ENCODE data around the gene EFCAB7.

The EFCAB7 gene

GRCh38 chr1:63601912-63602311, 78.6 kb downstream of the EFCAB7 start:
- no peak for DNase-seq (ENCODE audit: low read depth)

GRCh38 chr1:63602629-63603028, 79.3 kb downstream of the EFCAB7 start:
- DNase-seq (ENCODE audit: low read depth): no peak

- no peak for DNase-seq (ENCODE audit: low read depth)
Observed at GRCh38 chr1:63603810-63604209, 80.5 kb downstream of the EFCAB7 start.

GRCh38 chr1:63607322-63607721, 84.0 kb downstream of the EFCAB7 start:
- DNase-seq (ENCODE audit: low read depth): no peak

- no peak for DNase-seq (ENCODE audit: low read depth)
Observed at GRCh38 chr1:63611231-63611630, 87.9 kb downstream of the EFCAB7 start.

GRCh38 chr1:63612564-63612963, 89.2 kb downstream of the EFCAB7 start:
- DNase-seq (ENCODE audit: low read depth): no peak

- no peak for DNase-seq (ENCODE audit: low read depth)
Observed at GRCh38 chr1:63612971-63613370, 89.6 kb downstream of the EFCAB7 start.

GRCh38 chr1:63615768-63616420, 92.6 kb downstream of the EFCAB7 start:
- DNase-seq (ENCODE audit: low read depth): peak; percentile 3

- DNase-seq (ENCODE audit: low read depth): no peak
Observed at GRCh38 chr1:63617450-63617849, 94.1 kb downstream of the EFCAB7 start.

- no peak for DNase-seq (ENCODE audit: low read depth)
Observed at GRCh38 chr1:63618011-63618410, 94.7 kb downstream of the EFCAB7 start.

- no peak for DNase-seq (ENCODE audit: low read depth)
Observed at GRCh38 chr1:63619558-63619957, 96.2 kb downstream of the EFCAB7 start.

GRCh38 chr1:63620671-63621070, 97.3 kb downstream of the EFCAB7 start:
- no peak for DNase-seq (ENCODE audit: low read depth)

- DNase-seq (ENCODE audit: low read depth): no peak
Observed at GRCh38 chr1:63621075-63621474, 97.8 kb downstream of the EFCAB7 start.

- no peak for DNase-seq (ENCODE audit: low read depth)
Observed at GRCh38 chr1:63621698-63622097, 98.4 kb downstream of the EFCAB7 start.

Measured in T-helper 22 cell (primary cell).